BLaER1 treated with 17β-estradiol and CSF1 and Interleukin-3, amounts not matched to agents 10 nM and 100 nM (cell line): ENCODE data around the gene CTDSP2.
"Not testable (repeated sequence)": the region's sequence is repeated elsewhere in the genome, so short reads cannot be mapped to it uniquely, and the experiment has no call there.

ENCODE experiments used
- H3K27ac ChIP-seq, 11 experiments: shearing (Covaris generic); formaldehyde crosslinking; 2 replicates each; pipeline ENCODE4 v1.8.1; 2022
- H3K27me3 ChIP-seq, 11 experiments: shearing (Covaris generic); formaldehyde crosslinking; 2 replicates each; pipeline ENCODE4 v1.8.1; 2022
- H3K36me3 ChIP-seq, 11 experiments: shearing (Covaris generic); formaldehyde crosslinking; 2 replicates each; pipeline ENCODE4 v1.8.1; 2022
- H3K4me1 ChIP-seq, 10 experiments: shearing (Covaris generic); formaldehyde crosslinking; 2 replicates each; pipeline ENCODE4 v1.8.1; 2022
- H3K4me2 ChIP-seq, 11 experiments: shearing (Covaris generic); formaldehyde crosslinking; 2 replicates each; pipeline ENCODE4 v1.8.1; 2022
- H3K4me3 ChIP-seq, 10 experiments: shearing (Covaris generic); formaldehyde crosslinking; 2 replicates each; pipeline ENCODE4 v1.8.1; 2022
- H3K9ac ChIP-seq, 11 experiments: shearing (Covaris generic); formaldehyde crosslinking; 2 replicates each; pipeline ENCODE4 v1.8.1; 2022
- H3K9me3 ChIP-seq, 11 experiments: shearing (Covaris generic); formaldehyde crosslinking; replicated peaks in 1 of 11; 2 replicates each; pipeline ENCODE4 v1.8.1; 2022
- H4K20me1 ChIP-seq, 11 experiments: shearing (Covaris generic); formaldehyde crosslinking; 2 replicates each; pipeline ENCODE4 v1.8.1; 2022
- Cebpa-rat ChIP-seq, 11 experiments: shearing (Covaris generic); IDR thresholded peaks; 2 replicates each; pipeline ENCODE4 v1.8.1; 2022

CTDSP2 gene

GRCh38 chr12:57891542-57892228 lies 45.2 kb upstream of the CTDSP2 start:
- H3K27me3 ChIP-seq, result peaks cover 17 to 37% (median 33%) of the 10 kb centered on the region in 11 experiments
- TF ChIP-seq Cebpa-rat (IDR thresholded peaks at IDR 0.05), result no peak
- H3K4me1 ChIP-seq, result peaks cover 20 to 50% (median 25%) of the 10 kb centered on the region in 10 experiments; a peak in 18 of 20 replicates
- no peaks in the 10 kb centered on the region for H3K36me3 ChIP-seq
- H3K27ac ChIP-seq, result no peak overlapping the region
- no peak overlapping the region for H3K9ac ChIP-seq
- no peaks in the 10 kb centered on the region for H3K9me3 ChIP-seq
- no peak overlapping the region for H3K4me3 ChIP-seq
- peaks cover 0 to 10% (median 5%) of the 10 kb centered on the region in 11 experiments; a peak in 4 of 22 replicates for H4K20me1 ChIP-seq
- no peak overlapping the region for H3K4me2 ChIP-seq

GRCh38 chr12:57890191-57891115 lies 43.9 kb upstream of the CTDSP2 start:
- peaks cover 12 to 38% (median 16%) of the 10 kb centered on the region in 10 experiments; a peak in 17 of 20 replicates for H3K4me1 ChIP-seq
- H3K27ac ChIP-seq, result no peak overlapping the region
- peaks cover 0 to 1% (median 0%) of the 10 kb centered on the region in 11 experiments; a peak in 1 of 22 replicates for H4K20me1 ChIP-seq
- H3K9me3 ChIP-seq, result peaks cover 1 to 5% (median 3%) of the 10 kb centered on the region in 11 experiments; a peak in 19 of 22 replicates
- no peak overlapping the region for H3K4me3 ChIP-seq
- no peak overlapping the region for H3K9ac ChIP-seq
- TF ChIP-seq Cebpa-rat (IDR thresholded peaks at IDR 0.05), result no peak
- H3K36me3 ChIP-seq, result no peaks in the 10 kb centered on the region
- peak overlapping the region in 8 of 11 experiments; percentile 3 to 30 (median 22); a peak in 7 of 22 replicates for H3K4me2 ChIP-seq
- peaks cover 5 to 25% (median 20%) of the 10 kb centered on the region in 11 experiments for H3K27me3 ChIP-seq

GRCh38 chr12:57889500-57889989 lies 43.0 kb upstream of the CTDSP2 start:
- peaks cover 12 to 31% (median 16%) of the 10 kb centered on the region in 10 experiments; a peak in 17 of 20 replicates for H3K4me1 ChIP-seq
- no peak overlapping the region for H3K9ac ChIP-seq
- no peak for TF ChIP-seq Cebpa-rat (IDR thresholded peaks at IDR 0.05)
- H3K4me2 ChIP-seq, result peak overlapping the region in 8 of 11 experiments; percentile 3 to 30 (median 22); a peak in 7 of 22 replicates
- no peaks in the 10 kb centered on the region for H4K20me1 ChIP-seq
- H3K9me3 ChIP-seq, result peaks cover 10 to 13% (median 11%) of the 10 kb centered on the region in 11 experiments
- no peak overlapping the region for H3K4me3 ChIP-seq
- no peak overlapping the region for H3K27ac ChIP-seq
- H3K36me3 ChIP-seq, result no peaks in the 10 kb centered on the region
- H3K27me3 ChIP-seq, result peaks cover 0 to 16% (median 11%) of the 10 kb centered on the region in 11 experiments; a peak in 19 of 22 replicates

GRCh38 chr12:57888409-57889157 lies 42.1 kb upstream of the CTDSP2 start:
- peaks cover 0 to 6% (median 2%) of the 10 kb centered on the region in 11 experiments; a peak in 6 of 22 replicates for H3K27me3 ChIP-seq
- H3K9ac ChIP-seq, result peak overlapping the region in 2 of 11 experiments; percentile 18 to 24; a peak in 2 of 22 replicates
- peaks cover 12 to 22% (median 16%) of the 10 kb centered on the region in 10 experiments; a peak in 17 of 20 replicates for H3K4me1 ChIP-seq
- H4K20me1 ChIP-seq, result no peaks in the 10 kb centered on the region
- no peak for TF ChIP-seq Cebpa-rat (IDR thresholded peaks at IDR 0.05)
- H3K4me3 ChIP-seq, result no peak overlapping the region
- H3K36me3 ChIP-seq, result no peaks in the 10 kb centered on the region
- H3K9me3 ChIP-seq, result peaks cover 10 to 19% (median 13%) of the 10 kb centered on the region in 11 experiments
- H3K27ac ChIP-seq, result no peak overlapping the region
- peak overlapping the region in 7 of 11 experiments; percentile 21 to 48 (median 28); a peak in 12 of 22 replicates for H3K4me2 ChIP-seq

GRCh38 chr12:57887631-57888408 lies 41.3 kb upstream of the CTDSP2 start:
- H3K9ac ChIP-seq, result peak overlapping the region in 2 of 11 experiments; percentile 18 to 24; a peak in 2 of 22 replicates
- H3K27me3 ChIP-seq, result no peaks in the 10 kb centered on the region
- TF ChIP-seq Cebpa-rat (IDR thresholded peaks at IDR 0.05), result no peak
- no peak overlapping the region for H3K27ac ChIP-seq
- H4K20me1 ChIP-seq, result no peaks in the 10 kb centered on the region
- peaks cover 10 to 19% (median 13%) of the 10 kb centered on the region in 11 experiments for H3K9me3 ChIP-seq
- peaks cover 12 to 21% (median 14%) of the 10 kb centered on the region in 10 experiments; a peak in 16 of 20 replicates for H3K4me1 ChIP-seq
- H3K4me2 ChIP-seq, result peak overlapping the region in 6 of 11 experiments; percentile 21 to 48 (median 28); a peak in 10 of 22 replicates
- H3K4me3 ChIP-seq, result no peak overlapping the region
- no peaks in the 10 kb centered on the region for H3K36me3 ChIP-seq

- Histone ChIP-seq H3K4me1 (peaks cover 10 to 21% (median 14%) of the 10 kb centered on the region in 10 experiments; a peak in 15 of 20 replicates), H3K9me3 (peaks cover 10 to 19% (median 13%) of the 10 kb centered on the region in 11 experiments)
- H3K9ac ChIP-seq, H3K36me3 ChIP-seq, H3K27me3 ChIP-seq, H3K4me2 ChIP-seq, H3K4me3 ChIP-seq, H3K27ac ChIP-seq, H4K20me1 ChIP-seq: not testable (repeated sequence)
These were observed 40.4 kb upstream of the CTDSP2 start for GRCh38 chr12:57886964-57887363.

GRCh38 chr12:57886542-57886941 lies 40.0 kb upstream of the CTDSP2 start:
- Histone ChIP-seq H3K9me3 (peaks cover 10 to 19% (median 13%) of the 10 kb centered on the region in 11 experiments), H4K20me1 (no peaks in the 10 kb centered on the region), H3K27me3 (no peaks in the 10 kb centered on the region), H3K4me3 (no peak overlapping the region), H3K4me2 (no peak overlapping the region), H3K27ac (no peak overlapping the region), H3K9ac (no peak overlapping the region), H3K36me3 (no peaks in the 10 kb centered on the region), H3K4me1 (peaks cover 10 to 21% (median 14%) of the 10 kb centered on the region in 10 experiments; a peak in 15 of 20 replicates)
- TF ChIP-seq Cebpa-rat (IDR thresholded peaks at IDR 0.05), result no peak
